ENCODE data around the gene IQCE.

IQCE gene

DNA sequence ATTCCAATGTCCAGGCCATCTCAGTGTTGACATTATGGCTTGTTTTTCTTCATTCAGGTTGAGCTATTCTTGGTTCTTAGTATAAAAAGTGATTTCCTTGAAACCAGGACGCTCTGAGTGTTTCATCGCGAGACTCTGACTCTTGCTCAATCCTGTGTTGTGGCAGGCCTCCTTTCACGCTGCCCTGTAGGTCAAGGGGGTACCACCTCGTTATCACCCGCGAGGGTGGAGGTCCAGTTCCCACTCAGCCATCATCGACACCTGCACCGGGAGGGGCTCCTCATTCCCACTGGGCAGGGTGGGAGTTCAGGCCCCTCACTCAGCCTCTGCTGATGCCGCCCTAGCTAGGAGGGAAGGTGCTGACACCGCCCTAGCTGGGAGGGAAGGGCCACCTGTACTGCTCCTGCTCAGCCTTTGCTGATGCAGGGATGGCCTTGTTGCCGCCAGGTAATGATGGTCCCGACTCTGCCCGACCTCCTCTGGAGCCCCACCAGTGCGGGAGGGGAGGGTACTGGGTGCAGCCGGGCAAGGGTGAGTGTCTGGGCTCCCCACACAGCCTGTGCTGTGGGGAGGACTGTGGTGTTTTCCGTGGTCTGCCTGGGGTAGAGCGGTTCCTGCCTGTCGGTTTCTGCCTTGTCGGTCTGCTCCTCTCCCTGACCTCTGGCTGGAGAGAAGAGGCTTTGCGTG lies 16.4 kb downstream of the IQCE start:
- no peaks in the 10 kb centered on the region for H3K9me3 Mint-ChIP-seq
- no peaks in the 10 kb centered on the region for H3K4me1 Mint-ChIP-seq
- H3K27me3 Mint-ChIP-seq = no peaks in the 10 kb centered on the region
- H3K36me3 Mint-ChIP-seq (ENCODE audit: insufficient read depth) = peaks cover 7% of the 10 kb centered on the region
- DNase-seq (ENCODE audit: low spot score in 2 of 2) (no peak), ATAC-seq (replicated peaks; ENCODE audit: extremely low read depth, poor library complexity, severe bottlenecking) (no peak)
- no peak overlapping the region for H3K4me3 Mint-ChIP-seq
- H3K27ac Mint-ChIP-seq (ENCODE audit: low read depth) = no peak overlapping the region

DNA sequence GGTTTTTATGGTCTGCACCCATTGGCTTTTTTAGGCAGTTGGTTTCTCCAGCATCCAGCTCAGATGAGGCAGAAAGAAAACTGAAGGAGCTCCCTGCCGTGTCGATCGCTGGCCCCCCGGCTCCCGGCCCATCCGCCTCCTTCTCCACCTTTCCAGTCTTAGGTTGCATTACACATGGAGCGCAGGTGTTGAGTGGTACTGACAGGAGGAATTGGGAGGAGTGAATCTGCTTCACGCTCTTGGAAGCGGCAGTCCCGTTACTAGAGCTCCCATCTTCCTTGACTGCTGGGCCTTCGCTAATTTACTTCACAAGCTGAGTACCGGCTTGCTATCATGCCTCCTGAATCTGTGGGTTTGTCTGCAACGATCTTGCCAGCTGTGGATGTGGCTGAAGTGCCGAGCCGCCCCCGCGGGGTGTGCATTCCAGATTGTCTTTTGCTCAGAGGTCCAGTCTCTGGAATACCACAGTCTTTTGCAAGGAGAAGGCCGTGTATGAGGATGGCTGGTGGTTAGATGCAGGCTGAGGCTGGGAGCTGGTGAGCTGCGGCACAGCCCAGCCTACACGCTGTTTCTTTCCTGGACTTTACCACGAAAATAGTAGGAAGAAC lies 17.1 kb downstream of the IQCE start:
- H3K27ac Mint-ChIP-seq (ENCODE audit: low read depth) = no peak overlapping the region
- H3K27me3 Mint-ChIP-seq = no peaks in the 10 kb centered on the region
- peaks cover 7% of the 10 kb centered on the region for H3K36me3 Mint-ChIP-seq (ENCODE audit: insufficient read depth)
- no peaks in the 10 kb centered on the region for H3K9me3 Mint-ChIP-seq
- no peak overlapping the region for H3K4me3 Mint-ChIP-seq
- ATAC-seq (replicated peaks; ENCODE audit: extremely low read depth, poor library complexity, severe bottlenecking) = no peak
- no peaks in the 10 kb centered on the region for H3K4me1 Mint-ChIP-seq
- no peak for DNase-seq (ENCODE audit: low spot score in 2 of 2)

GRCh38 chr7:2576742-2577491 lies 18.1 kb downstream of the IQCE start:
- no peak for ATAC-seq (replicated peaks; ENCODE audit: extremely low read depth, poor library complexity, severe bottlenecking)
- H3K9me3 Mint-ChIP-seq = no peaks in the 10 kb centered on the region
- no peak for DNase-seq (ENCODE audit: low spot score in 2 of 2)
- H3K4me1 Mint-ChIP-seq = no peaks in the 10 kb centered on the region
- H3K36me3 Mint-ChIP-seq (ENCODE audit: insufficient read depth) = peaks cover 7% of the 10 kb centered on the region
- H3K4me3 Mint-ChIP-seq = no peak overlapping the region
- no peaks in the 10 kb centered on the region for H3K27me3 Mint-ChIP-seq
- no peak overlapping the region for H3K27ac Mint-ChIP-seq (ENCODE audit: low read depth)

- DNase-seq (ENCODE audit: low spot score in 2 of 2) = no peak
- no peak for ATAC-seq (replicated peaks; ENCODE audit: extremely low read depth, poor library complexity, severe bottlenecking)
- Mint-ChIP-seq H3K4me3 (no peak overlapping the region), H3K27me3 (no peaks in the 10 kb centered on the region), H3K36me3 (ENCODE audit: insufficient read depth) (peaks cover 7% of the 10 kb centered on the region), H3K4me1 (peaks cover 4% of the 10 kb centered on the region), H3K27ac (ENCODE audit: low read depth) (no peak overlapping the region), H3K9me3 (no peaks in the 10 kb centered on the region)
These were observed 19.3 kb downstream of the IQCE start for GRCh38 chr7:2577914-2578680.

- Mint-ChIP-seq H3K27ac (ENCODE audit: low read depth) (no peak overlapping the region), H3K9me3 (no peaks in the 10 kb centered on the region), H3K36me3 (ENCODE audit: insufficient read depth) (no peaks in the 10 kb centered on the region), H3K4me3 (no peak overlapping the region), H3K4me1 (peaks cover 4% of the 10 kb centered on the region), H3K27me3 (no peaks in the 10 kb centered on the region)
- ATAC-seq (replicated peaks; ENCODE audit: extremely low read depth, poor library complexity, severe bottlenecking) = no peak
- no peak for DNase-seq (ENCODE audit: low spot score in 2 of 2)
These were observed 21.9 kb downstream of the IQCE start for GRCh38 chr7:2580636-2581035.

DNA sequence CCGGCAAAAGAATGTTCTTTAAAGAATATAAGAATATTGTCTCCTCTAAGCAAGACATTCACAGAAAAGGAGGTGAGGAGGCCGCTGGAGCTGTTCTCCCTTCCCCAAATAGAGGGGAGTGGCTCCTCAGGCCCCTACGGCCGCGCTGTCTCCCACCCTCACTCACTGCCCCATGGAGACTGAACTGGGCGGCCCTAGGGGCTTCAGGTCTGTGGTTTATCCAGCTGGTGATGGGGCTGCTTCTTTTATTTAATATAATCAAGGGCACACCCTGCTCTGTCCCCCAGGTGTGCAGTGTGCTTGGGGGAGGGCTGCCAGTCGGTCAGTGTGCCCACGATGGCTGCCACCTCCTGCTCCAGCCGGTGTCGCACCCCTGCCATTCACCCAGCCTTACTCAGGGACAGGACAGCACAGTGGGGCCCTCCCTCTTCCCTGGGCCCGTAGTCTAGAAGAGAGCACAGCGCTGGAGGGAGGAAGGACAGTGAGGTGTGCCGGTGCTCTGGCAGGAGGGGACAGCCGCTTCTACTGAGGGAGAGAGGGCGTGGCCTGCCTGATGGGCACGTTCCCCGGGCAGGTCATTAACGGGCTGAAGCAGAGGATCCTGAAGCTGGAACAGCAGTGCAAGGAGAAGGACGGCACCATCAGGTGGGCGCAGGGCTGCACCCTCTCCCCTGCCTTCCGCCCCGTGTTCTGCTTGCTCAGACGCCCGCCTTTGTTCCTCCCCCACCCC lies 23.4 kb downstream of the IQCE start:
- no peak overlapping the region for H3K4me3 Mint-ChIP-seq
- H3K36me3 Mint-ChIP-seq (ENCODE audit: insufficient read depth) = no peaks in the 10 kb centered on the region
- ATAC-seq (replicated peaks; ENCODE audit: extremely low read depth, poor library complexity, severe bottlenecking) = no peak

GRCh38 chr7:2583798-2584580 lies 25.2 kb downstream of the IQCE start:
- peaks cover 4% of the 10 kb centered on the region for H3K4me1 Mint-ChIP-seq
- H3K9me3 Mint-ChIP-seq = no peaks in the 10 kb centered on the region
- no peak overlapping the region for H3K4me3 Mint-ChIP-seq
- ATAC-seq (replicated peaks; ENCODE audit: extremely low read depth, poor library complexity, severe bottlenecking) = no peak
- peaks cover 2% of the 10 kb centered on the region for H3K36me3 Mint-ChIP-seq (ENCODE audit: insufficient read depth)
- no peaks in the 10 kb centered on the region for H3K27me3 Mint-ChIP-seq
- DNase-seq (ENCODE audit: low spot score in 2 of 2) = no peak
- no peak overlapping the region for H3K27ac Mint-ChIP-seq (ENCODE audit: low read depth)

More for the DNA sequence above, 23.4 kb downstream of the IQCE start:
- DNase-seq (ENCODE audit: low spot score in 2 of 2) = no peak
- H3K4me1 Mint-ChIP-seq = peaks cover 4% of the 10 kb centered on the region
- H3K9me3 Mint-ChIP-seq = no peaks in the 10 kb centered on the region
- no peaks in the 10 kb centered on the region for H3K27me3 Mint-ChIP-seq
- no peak overlapping the region for H3K27ac Mint-ChIP-seq (ENCODE audit: low read depth)

DNA sequence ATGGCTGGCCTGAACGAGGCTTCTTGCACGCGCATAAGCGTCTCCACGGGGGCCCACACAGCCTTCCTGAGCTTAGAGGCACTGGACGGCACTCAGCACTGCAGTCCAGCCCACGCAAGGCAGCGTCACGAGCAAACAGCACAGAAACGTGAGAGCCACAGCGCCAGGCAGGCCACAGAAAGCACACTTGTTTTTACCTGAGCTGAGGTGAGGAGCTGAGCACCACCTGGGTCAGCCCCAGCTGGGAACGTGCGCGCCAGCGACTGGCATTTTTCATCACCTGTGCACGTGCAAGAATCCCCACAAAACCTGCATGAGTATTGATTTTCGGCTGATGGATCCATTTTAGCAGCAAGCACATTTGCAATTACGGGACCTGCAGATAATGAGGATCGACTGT lies 26.7 kb downstream of the IQCE start:
- Mint-ChIP-seq H3K4me1 (peaks cover 4% of the 10 kb centered on the region), H3K36me3 (ENCODE audit: insufficient read depth) (peaks cover 4% of the 10 kb centered on the region), H3K27ac (ENCODE audit: low read depth) (no peak overlapping the region), H3K9me3 (no peaks in the 10 kb centered on the region), H3K27me3 (no peaks in the 10 kb centered on the region), H3K4me3 (no peak overlapping the region)
- DNase-seq (ENCODE audit: low spot score in 2 of 2) = no peak
- ATAC-seq (replicated peaks; ENCODE audit: extremely low read depth, poor library complexity, severe bottlenecking) = no peak

DNA sequence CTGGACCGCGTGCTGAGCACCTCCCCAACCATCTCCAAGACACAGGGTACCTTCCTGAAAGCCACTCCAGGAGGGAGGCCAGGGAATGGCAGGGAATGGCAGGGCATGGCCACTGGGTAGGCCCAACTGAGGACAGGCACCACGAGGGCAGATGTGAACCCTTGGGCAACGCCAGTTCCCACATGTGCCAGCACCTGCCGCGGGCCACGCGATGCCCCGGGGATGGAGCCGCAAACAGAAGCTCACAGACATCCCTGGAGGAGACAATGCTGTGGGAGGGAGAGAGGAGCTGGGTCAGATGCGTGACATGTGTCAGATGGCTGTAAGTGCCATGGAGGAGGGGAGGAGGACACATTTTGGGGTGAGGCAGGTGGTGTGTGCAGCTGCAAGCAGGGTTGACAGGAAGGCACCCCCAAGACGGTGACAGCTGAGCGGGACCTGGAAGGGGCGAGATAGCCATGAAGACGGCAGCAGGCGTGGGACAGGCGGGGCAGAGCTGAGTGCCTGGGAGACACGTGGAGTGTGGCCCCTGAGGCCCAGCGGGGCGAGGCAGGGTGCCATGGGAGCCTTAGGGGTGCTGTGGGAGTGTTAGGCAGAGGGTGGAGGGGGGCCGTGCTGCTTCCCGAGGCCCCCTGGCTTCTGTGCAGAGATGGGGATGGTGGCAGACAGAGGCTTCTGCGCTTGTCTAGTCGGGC lies 27.7 kb downstream of the IQCE start:
- no peak overlapping the region for H3K4me3 Mint-ChIP-seq
- H3K4me1 Mint-ChIP-seq = peaks cover 4% of the 10 kb centered on the region
- H3K27ac Mint-ChIP-seq (ENCODE audit: low read depth) = no peak overlapping the region
- ATAC-seq (replicated peaks; ENCODE audit: extremely low read depth, poor library complexity, severe bottlenecking) (no peak), DNase-seq (ENCODE audit: low spot score in 2 of 2) (no peak)
- H3K27me3 Mint-ChIP-seq = no peaks in the 10 kb centered on the region
- no peaks in the 10 kb centered on the region for H3K9me3 Mint-ChIP-seq
- H3K36me3 Mint-ChIP-seq (ENCODE audit: insufficient read depth) = peaks cover 4% of the 10 kb centered on the region

GRCh38 chr7:2587134-2587533 lies 28.4 kb downstream of the IQCE start:
- no peak for DNase-seq (ENCODE audit: low spot score in 2 of 2)
- Mint-ChIP-seq H3K4me3 (no peak overlapping the region), H3K9me3 (no peaks in the 10 kb centered on the region), H3K27me3 (no peaks in the 10 kb centered on the region), H3K4me1 (peaks cover 4% of the 10 kb centered on the region), H3K36me3 (ENCODE audit: insufficient read depth) (peaks cover 4% of the 10 kb centered on the region), H3K27ac (ENCODE audit: low read depth) (no peak overlapping the region)
- no peak for ATAC-seq (replicated peaks; ENCODE audit: extremely low read depth, poor library complexity, severe bottlenecking)

- Mint-ChIP-seq H3K27ac (ENCODE audit: low read depth) (no peak overlapping the region), H3K36me3 (ENCODE audit: insufficient read depth) (peaks cover 4% of the 10 kb centered on the region), H3K9me3 (no peaks in the 10 kb centered on the region), H3K4me3 (no peak overlapping the region), H3K4me1 (peaks cover 3% of the 10 kb centered on the region), H3K27me3 (no peaks in the 10 kb centered on the region)
- DNase-seq (ENCODE audit: low spot score in 2 of 2) (no peak), ATAC-seq (replicated peaks; ENCODE audit: extremely low read depth, poor library complexity, severe bottlenecking) (no peak)
These were observed 29.0 kb downstream of the IQCE start for GRCh38 chr7:2587778-2588177.

Measured in central memory CD8-positive, alpha-beta T cell (primary cell).